IPS DF 6.9 (cell line): Measurements from ENCODE around the gene CASP9.
"Not testable (repeated sequence)": the region's sequence is repeated elsewhere in the genome, so short reads cannot be mapped to it uniquely, and the experiment has no call there.

Experiments
- DNase-seq: peaks from one replicate; pipeline ENCODE4 v3.0.0-alpha.2; 2013; ENCODE audit warnings: low read depth, low spot score
- H3K27ac ChIP-seq: one replicate; pipeline ENCODE4 v1.5.1; 2013; ENCODE audit warnings: low read length, control low read depth
- H3K27me3 ChIP-seq: 2 replicates; pipeline ENCODE4 v1.6.1; 2013; ENCODE audit warnings: mild to moderate bottlenecking, low read length; ENCODE audit not compliant: control insufficient read depth, insufficient read depth
- H3K36me3 ChIP-seq: 2 replicates; pipeline ENCODE4 v1.6.1; 2013; ENCODE audit warnings: low read length; ENCODE audit not compliant: control insufficient read depth, insufficient read depth
- H3K4me1 ChIP-seq: 2 replicates; pipeline ENCODE4 v1.6.1; 2013; ENCODE audit warnings: low read length; ENCODE audit not compliant: control insufficient read depth, insufficient read depth
- H3K4me3 ChIP-seq: 2 replicates; pipeline ENCODE4 v1.5.1; 2013; ENCODE audit warnings: mild to moderate bottlenecking, low read length
- H3K9me3 ChIP-seq: 2 replicates; pipeline ENCODE4 v1.6.1; 2013; ENCODE audit warnings: low read length, inconsistent platforms; ENCODE audit not compliant: control insufficient read depth, insufficient read depth
- WGBS: extraction: QIAGEN DNeasy Blood & Tissue Kit; methylation state at CpG from one replicate; pipeline ENCODE4 v1.1.7; 2013; ENCODE audit warnings: mixed read lengths, missing lambda C conversion rate; ENCODE audit not compliant: insufficient read length, insufficient coverage; 5-methylcytosine and 5-hydroxymethylcytosine counted together

CASP9 gene

DNA sequence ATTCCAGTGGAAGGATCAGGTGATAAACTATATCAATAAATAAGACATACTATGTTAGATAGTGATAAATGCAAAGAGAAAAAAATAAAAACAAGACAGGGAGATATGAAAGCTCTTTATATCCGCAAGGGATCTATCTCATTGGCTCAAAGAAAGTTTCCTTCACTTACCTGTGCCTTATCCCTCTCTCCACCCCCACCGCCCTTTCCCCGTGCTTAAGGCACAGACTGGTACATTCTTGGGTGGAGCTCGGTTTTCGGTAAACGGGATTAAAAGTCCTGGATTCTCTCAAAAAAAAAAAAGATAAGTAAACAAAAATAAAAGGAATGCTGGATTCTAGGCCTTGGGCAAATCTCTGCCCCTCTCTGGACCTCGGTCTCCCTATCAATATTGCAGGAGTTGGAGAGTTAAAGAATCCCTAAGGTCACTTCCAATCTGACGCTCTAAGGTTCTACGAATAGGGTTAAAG lies 2.0 kb upstream of the CASP9 start:
- Histone ChIP-seq H3K9me3 (no peaks in the 10 kb centered on the region), H3K27me3 (no peaks in the 10 kb centered on the region), H3K4me1 (peaks cover 2% of the 10 kb centered on the region), H3K4me3 (no peak overlapping the region), H3K27ac (no peak overlapping the region), H3K36me3 (no peaks in the 10 kb centered on the region)
- no peak for DNase-seq
- WGBS, result no CpG with 5 or more reads among the region's 9 CpGs

DNA sequence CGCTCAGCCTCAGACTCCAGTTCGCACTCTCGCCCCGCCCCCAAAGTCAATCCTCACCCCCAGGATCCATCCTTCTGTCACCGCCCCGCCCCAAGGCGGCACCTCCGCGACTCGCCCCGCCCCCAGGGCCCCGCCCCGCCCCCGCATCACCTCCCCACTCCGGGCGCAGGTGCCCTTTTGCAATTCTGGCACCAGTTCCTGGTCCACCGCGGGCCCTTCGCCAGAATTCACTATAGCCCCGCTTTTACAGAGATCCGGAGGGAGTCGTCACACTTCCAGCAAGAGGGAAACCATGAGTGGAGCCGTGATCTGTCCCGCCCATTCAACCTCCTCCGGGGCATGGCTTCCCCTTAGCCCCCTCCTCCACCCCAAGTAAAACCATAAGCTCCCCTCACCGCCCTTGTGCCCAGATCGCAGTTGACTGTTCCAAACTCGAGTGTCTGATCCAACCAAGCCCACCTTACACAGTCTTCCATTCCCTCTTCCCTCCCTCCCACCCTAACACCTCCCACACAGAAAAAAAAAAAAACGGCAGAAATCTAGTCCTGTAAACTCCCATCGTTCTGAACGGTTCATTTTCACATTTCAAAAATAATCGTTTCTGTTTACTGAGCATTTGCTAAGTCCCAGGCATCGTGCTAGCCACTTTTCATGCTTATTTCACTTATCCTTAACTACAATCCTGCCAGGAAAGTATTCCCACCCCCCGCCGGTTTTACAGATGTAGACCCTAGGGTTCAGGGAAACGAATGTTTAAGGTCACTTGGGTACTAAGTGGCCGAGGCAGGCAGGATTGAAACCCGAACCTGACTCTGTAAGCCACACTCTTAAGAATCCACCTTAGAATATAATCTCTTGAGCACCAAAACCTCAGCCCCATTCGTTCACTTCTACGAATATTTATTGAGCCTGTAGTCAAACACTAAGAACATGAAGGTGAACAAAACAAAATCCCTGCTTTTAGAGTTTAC lies 1.3 kb upstream of the CASP9 start:
- Histone ChIP-seq H3K9me3 (no peaks in the 10 kb centered on the region), H3K4me1 (peaks cover 2% of the 10 kb centered on the region), H3K27ac (no peak overlapping the region), H3K36me3 (no peaks in the 10 kb centered on the region), H3K4me3 (peak overlapping the region; percentile 61; the same call in 1 of the 2 replicates), H3K27me3 (no peaks in the 10 kb centered on the region)
- no CpG with 5 or more reads among the region's 40 CpGs for WGBS
- no peak for DNase-seq

DNA sequence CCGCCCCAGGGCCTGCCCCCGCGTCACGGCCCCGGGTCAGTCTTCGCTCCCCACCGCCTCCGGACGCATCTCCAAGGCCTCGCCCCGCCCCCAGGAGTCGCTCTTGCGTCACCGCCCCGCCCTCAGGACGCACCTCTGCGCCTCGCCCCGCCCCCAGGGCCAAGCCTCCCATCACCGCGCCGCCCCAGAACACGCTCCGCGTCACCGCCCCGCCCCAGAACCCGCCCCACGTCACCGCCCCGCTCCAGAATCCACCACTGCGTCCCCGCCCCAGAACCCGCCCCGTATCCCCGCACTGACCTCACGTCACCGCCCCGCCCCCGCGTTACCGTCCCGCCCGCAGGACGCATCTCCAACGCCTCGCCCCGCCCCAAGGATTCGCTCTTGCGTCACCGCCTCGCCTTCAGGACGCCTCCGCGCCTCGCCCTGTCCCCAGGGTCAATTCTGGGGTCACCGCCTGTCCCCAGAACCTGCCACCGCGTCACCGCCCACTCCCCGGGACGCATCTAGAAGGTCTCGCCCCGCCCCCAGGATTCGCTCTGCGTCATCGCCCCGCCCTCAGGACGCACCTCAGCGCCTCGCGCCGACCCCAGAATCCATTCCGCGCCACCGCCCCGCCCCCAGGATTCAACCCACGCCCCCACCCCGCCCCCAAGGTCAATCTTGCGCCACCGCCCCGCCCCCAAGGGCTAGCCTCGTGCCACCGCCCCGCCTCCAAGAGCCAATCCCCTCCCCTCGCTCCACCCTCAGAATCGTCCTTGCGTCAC lies 451 bp upstream of the CASP9 start:
- peak; percentile 85 for DNase-seq
- peaks cover 2% of the 10 kb centered on the region for H3K4me1 ChIP-seq
- no peaks in the 10 kb centered on the region for H3K27me3 ChIP-seq
- H3K4me3 ChIP-seq, result peak overlapping the region; percentile 84; the same call in 1 of the 2 replicates
- H3K36me3 ChIP-seq, result no peaks in the 10 kb centered on the region
- no peak overlapping the region for H3K27ac ChIP-seq
- H3K9me3 ChIP-seq, result no peaks in the 10 kb centered on the region
- WGBS, result no CpG with 5 or more reads among the region's 88 CpGs

DNA sequence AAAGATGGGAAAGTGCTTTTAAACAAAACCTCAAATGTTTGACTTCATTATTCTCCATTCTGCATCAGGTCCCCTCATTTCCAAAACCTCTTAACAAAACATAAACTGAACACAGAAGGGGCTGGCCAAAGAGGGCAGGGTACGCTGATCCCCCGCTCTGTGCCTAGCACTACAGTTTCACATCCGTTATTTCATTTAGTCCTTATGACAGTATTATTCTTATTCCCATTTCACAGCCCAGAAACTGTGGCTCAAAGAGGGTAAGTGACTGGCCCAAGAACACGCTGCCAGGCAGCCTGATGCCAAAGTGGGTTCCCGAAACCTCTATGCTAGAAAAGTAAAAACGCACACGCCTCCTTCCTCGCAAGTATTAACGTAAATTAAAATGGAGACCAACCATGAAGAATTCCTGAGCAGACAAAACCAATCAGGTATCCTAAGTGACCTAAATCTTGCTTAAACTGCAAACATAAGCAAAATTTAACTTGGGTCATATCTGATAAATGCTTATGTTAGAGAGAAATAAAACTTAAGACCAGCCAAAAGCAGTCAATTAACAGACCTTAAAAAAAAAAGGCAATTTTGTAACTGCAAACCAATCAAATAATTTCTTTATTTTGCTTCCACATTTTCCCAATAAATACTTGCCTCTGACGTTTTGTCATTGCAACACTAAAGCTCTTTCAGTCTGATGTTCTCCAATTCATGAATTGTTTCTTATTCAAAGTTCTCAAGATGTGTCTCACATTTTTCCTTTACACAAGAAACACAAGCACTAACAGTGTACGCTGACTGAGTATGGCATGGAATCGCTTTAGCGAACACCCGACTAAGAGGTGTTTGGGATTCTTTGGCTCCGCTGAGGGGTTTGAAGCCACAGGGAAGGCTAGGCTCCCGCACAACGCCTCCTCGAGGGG lies 653 bp downstream of the CASP9 start:
- Histone ChIP-seq H3K27me3 (no peaks in the 10 kb centered on the region), H3K36me3 (no peaks in the 10 kb centered on the region), H3K4me1 (peaks cover 2% of the 10 kb centered on the region), H3K27ac (no peak overlapping the region), H3K4me3 (peak overlapping the region; percentile 84; the same call in 1 of the 2 replicates), H3K9me3 (no peaks in the 10 kb centered on the region)
- WGBS, result no CpG with 5 or more reads among the region's 18 CpGs
- no peak for DNase-seq

DNA sequence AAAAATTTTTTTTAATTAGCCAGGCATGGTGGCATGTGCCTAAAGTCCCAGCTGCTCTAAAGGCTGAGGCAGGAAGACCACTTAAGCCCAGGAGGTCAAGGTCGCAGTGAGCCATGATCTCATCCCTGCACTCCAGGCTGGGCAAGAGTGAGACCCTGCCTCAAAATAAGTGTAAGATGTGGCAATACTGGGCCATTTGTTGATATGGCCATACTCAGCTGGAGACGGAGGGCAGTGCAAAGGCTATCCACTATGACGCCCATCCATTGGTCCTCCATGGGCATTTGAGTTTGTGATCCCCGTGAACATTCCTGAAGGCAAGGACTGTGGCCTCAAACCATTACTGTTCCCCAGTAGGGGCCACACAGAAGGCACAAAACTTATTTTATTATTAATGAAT lies 1.5 kb downstream of the CASP9 start:
- no peak overlapping the region for H3K4me3 ChIP-seq
- DNase-seq, result no peak
- WGBS, result no CpG with 5 or more reads among the region's 4 CpGs
- no peak overlapping the region for H3K27ac ChIP-seq
- H3K27me3 ChIP-seq, result no peaks in the 10 kb centered on the region
- no peaks in the 10 kb centered on the region for H3K9me3 ChIP-seq
- no peaks in the 10 kb centered on the region for H3K36me3 ChIP-seq
- H3K4me1 ChIP-seq, result peaks cover 2% of the 10 kb centered on the region

DNA sequence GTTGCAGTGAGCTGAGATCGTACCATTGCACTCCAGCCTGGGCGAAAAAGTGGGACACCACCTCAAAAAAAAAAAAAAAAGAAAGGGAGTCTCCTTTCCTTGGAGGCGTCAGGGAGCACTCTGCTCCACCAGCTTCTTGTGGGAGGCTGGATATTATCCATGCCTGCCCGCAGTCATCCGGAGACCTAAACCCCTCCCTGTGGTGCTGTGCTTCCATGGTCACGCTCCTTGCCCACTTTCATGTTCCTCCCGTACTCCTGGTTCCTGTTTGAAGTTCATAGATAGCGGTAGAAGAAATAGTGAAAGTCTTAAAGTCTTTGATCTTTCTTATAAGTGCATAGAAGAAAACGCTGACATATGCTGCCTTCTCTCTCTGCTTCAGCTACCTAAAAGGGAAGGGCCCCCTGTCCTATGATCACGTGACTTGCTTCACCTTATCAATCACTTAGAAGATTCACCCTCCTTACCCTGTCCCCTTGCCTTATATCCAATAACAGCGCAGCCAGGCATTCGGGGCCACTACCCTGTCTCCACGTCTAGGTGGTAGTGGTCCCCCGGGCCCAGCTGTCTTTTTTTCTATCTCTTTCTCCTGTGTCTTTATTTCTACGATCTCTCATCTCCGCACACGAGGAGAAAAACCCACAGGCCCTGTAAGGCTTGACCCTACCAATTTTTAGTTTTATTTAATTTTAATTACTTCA lies 2.7 kb downstream of the CASP9 start:
- not testable (repeated sequence) for H3K36me3 ChIP-seq, H3K9me3 ChIP-seq, H3K4me3 ChIP-seq, H3K27me3 ChIP-seq, H3K4me1 ChIP-seq, H3K27ac ChIP-seq, DNase-seq
- no CpG with 5 or more reads among the region's 17 CpGs for WGBS

DNA sequence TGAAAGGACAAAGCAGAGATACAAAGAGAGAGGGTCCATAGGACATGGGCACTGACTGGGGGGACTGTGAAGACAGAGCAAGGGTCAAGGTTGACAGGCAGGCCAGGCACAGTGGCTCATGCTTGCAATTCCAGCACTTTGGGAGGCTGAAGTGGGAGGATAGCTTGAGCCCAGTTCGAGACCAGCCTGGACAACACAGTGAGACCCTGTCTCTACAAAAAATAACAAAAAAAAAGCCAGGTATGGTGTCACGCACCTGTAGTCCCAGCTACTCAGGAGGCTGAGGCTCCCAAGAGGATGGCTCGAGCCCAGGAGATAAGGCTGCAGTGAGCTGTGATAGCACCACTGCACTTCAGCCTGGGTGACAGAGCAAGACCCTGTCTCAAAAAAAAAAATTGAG lies 4.4 kb downstream of the CASP9 start:
- 0 out of 2 replicates have a peak, but pooled peaks cover 4% of the 10 kb centered on the region for H3K36me3 ChIP-seq
- H3K4me1 ChIP-seq, result peaks cover 2% of the 10 kb centered on the region
- H3K27ac ChIP-seq, result no peak overlapping the region
- no peaks in the 10 kb centered on the region for H3K27me3 ChIP-seq
- no peaks in the 10 kb centered on the region for H3K9me3 ChIP-seq
- no CpG with 5 or more reads among the region's 3 CpGs for WGBS
- no peak overlapping the region for H3K4me3 ChIP-seq
- no peak for DNase-seq

DNA sequence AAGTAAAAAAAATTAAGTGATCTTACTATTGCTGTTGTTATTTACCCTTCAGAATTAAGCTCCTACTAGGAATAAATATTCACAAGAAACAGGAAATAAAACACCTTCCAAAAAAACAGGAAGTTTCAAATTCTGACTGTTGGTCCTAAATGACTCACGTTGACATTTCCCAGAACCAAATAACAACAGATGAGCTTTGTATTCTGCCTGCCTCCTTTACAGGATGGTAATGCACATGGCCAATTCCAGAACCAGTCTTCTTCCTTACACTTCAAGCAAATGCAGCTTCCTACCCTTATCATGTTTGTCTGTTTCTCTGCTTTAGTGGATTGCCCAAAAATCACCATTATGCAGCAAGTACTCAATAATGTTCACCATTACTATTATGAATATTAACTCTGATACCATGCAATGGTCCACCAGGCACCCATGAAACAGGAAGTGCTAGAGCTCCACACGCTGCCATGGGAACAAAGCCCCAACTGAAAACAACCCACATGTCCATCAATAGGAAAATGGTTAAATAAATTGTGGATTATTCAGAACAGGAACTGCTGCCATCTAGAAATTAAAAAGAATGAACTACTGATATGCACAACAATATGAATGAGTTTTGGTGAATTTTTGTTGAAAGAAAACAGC lies 8.9 kb downstream of the CASP9 start:
- Histone ChIP-seq H3K27ac (no peak overlapping the region), H3K9me3 (no peaks in the 10 kb centered on the region), H3K36me3 (0 out of 2 replicates have a peak, but pooled peaks cover 4% of the 10 kb centered on the region), H3K4me3 (no peak overlapping the region), H3K4me1 (0 out of 2 replicates have a peak, but pooled peaks cover 2% of the 10 kb centered on the region), H3K27me3 (no peaks in the 10 kb centered on the region)
- no CpG with 5 or more reads among the region's 2 CpGs for WGBS
- no peak for DNase-seq

DNA sequence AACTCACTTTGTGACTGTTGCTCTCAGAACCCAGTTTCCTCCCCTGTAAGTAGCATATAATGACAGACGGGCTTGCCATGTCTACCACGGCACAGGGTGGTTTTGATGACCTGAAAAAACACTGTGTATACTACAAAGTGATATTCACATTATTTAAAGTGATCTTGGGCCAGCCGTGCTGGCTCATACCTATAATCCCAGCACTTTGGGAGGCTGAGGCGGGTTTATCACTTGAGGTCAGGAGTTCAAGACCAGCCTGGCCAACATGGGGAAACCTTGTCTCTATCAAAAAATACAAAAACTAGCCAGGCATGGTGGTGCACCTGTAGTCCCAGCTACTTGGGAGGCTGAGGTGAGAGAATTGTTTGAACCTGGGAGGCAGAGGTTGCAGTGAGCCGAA lies 9.5 kb downstream of the CASP9 start:
- not testable (repeated sequence) for H3K27ac ChIP-seq, H3K9me3 ChIP-seq, H3K4me1 ChIP-seq, H3K4me3 ChIP-seq, H3K27me3 ChIP-seq, DNase-seq, H3K36me3 ChIP-seq
- WGBS, result no CpG with 5 or more reads among the region's 5 CpGs
